ENCODE data around the gene CRELD2.

The CRELD2 gene

DNA sequence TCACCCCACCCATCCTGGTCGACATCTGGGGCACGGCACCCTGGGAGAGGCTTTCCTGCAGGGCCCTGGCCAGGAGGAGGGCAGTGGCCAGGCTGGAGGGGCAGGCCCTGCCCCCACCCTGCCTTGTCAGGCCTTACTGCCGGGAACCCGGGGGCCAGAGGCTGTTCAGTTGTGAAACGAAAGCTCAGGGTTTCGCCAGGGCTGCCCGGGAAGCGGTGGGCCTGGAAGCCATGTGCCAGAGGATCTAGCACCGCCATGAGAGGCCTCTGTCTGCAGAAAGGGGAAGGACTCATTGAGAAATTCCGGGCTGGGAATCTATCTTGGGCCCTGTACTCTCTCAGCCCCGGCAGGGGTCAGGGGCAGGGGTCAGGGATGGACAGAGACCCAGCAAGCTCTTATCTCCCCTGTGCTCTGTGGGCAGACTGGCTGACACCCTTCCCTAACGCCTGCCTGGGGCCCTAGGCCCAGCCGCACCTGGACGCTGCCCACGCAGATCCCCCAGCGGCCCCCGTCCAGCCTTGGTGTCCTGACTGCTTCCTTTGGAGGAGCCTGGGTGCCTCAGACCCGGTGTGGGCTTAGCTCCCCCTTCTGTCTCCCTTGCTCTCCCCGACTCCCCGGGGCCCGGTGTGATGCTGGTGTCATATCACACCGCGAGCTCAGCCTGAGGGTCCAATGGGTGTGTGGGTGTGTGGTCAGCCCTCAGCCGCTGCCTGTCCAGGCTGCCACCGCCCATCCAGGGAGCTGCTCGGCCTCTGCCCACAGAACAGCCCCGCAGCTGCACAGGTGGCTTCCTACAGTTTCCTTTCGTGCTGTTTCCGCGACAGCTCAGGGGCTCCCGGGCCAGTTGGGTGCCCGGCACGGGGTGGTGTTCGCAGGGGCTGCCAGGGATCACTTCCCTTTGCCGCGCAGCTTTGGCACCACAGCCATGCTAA lies 48.6 kb downstream of the CRELD2 start (continued):
- TF ChIP-seq ZNF202 (tag by site-specific recombination; IDR thresholded peaks at IDR 0.05; ENCODE audit: borderline replicate concordance) (no peak), ZNF157 (tag by site-specific recombination; IDR thresholded peaks at IDR 0.05) (no peak), ZNF354C (tag by site-specific recombination; IDR thresholded peaks at IDR 0.05; ENCODE audit: borderline replicate concordance, low read depth) (no peak), ZNF626 (tag by site-specific recombination; IDR thresholded peaks at IDR 0.05) (no peak), HOXC10 (CRISPR knock-in tag; IDR thresholded peaks at IDR 0.05) (no peak), ZFHX2 (tag by site-specific recombination; conservative IDR thresholded peaks at IDR 0.05) (peak; percentile 73), ZNF530 (tag by site-specific recombination; IDR thresholded peaks at IDR 0.05; ENCODE audit: low read depth) (no peak), EGR2 (tag by site-specific recombination; IDR thresholded peaks at IDR 0.05; ENCODE audit: low read depth) (peak; percentile 77), KLF9 (tag by site-specific recombination; IDR thresholded peaks at IDR 0.05; ENCODE audit: low read depth) (no peak), ZNF544 (tag by site-specific recombination; IDR thresholded peaks at IDR 0.05) (no peak), ZNF133 (tag by site-specific recombination; IDR thresholded peaks at IDR 0.05) (no peak)
- TF ChIP-seq, protein P1, sequence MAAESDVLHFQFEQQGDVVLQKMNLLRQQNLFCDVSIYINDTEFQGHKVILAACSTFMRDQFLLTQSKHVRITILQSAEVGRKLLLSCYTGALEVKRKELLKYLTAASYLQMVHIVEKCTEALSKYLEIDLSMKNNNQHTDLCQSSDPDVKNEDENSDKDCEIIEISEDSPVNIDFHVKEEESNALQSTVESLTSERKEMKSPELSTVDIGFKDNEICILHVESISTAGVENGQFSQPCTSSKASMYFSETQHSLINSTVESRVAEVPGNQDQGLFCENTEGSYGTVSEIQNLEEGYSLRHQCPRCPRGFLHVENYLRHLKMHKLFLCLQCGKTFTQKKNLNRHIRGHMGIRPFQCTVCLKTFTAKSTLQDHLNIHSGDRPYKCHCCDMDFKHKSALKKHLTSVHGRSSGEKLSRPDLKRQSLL (tag by site-specific recombination; IDR thresholded peaks at IDR 0.05), result no peak

DNA sequence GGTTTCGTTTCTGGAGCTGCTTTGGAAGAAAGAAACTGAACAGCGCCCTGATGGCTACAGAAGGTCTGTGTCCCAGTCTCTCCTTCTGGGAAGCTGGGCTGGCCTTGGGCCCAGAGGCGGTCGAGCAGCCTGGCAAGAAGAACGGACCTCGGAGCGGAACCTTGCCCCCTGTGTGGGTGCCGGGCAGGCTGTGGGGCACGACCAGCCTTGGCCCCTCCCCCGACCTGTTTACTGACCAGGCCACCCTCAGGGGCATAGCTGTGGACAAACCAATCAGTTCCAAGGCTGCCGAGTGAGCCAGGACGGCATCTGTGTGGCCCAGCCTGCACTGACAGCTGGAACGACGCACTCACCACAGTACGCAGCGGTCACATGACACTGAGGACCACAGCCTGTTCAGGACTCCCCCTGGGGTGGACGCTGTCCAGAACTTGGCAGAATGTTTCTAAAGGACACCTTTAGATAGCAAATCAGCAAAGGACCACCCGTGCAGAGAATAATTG lies 49.3 kb downstream of the CRELD2 start:
- H3K4me1 ChIP-seq (ENCODE audit: control insufficient read depth, insufficient read depth, low read length), result peaks cover 8% of the 10 kb centered on the region

DNA sequence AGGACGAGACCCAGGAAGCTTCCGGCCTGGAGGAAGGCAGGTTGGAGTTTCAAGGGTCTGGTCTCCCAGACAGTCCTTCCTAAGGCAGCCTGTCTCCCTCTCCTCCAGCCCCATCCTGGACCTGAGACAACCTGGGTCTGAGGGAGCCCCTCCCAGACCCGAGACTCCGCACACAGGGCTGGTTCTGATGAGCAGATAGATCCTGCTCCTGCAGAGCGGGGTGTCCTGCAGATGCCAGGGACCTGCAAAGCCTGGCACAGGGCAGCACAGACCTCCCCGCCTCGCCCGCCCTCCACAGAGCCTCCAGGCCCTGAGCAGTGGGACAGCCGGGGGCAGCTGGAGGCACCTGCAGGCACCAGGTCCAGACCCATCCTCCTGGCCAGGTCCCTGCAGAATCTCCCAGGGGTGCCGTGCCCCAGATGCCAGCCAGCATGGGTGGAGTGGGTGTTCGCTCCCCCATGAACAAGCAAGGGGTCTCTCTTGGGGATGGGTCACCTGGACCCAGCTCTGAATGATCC lies 49.9 kb downstream of the CRELD2 start:
- H3K36me3 ChIP-seq (ENCODE audit: control insufficient read depth in 2 of 2, insufficient read depth in 1 of 2, low read length in 2 of 2), result peaks cover 8 to 23% of the 10 kb centered on the region in 2 experiments; a peak in 2 of 3 replicates
- peaks cover 3% of the 10 kb centered on the region; the same call in 1 of the 2 replicates for H3K4me1 ChIP-seq (ENCODE audit: control insufficient read depth, insufficient read depth, low read length)
- H3K27ac ChIP-seq (ENCODE audit: extremely low read depth, low read depth, low read length), result no peak overlapping the region
- POLR2A ChIA-PET, result interaction anchor here (1.4 kb wide), 1 partner anchor 8 kb away, joined by 4 read pairs; the partner anchor contains the start of gene PIM3
- H3K4me3 ChIP-seq (ENCODE audit: low read depth, low read length), result no peak overlapping the region
- CTCF ChIA-PET, result interaction anchor here (0.5 to 2.8 kb wide), 3 partner anchors 38 to 175 kb away, joined by 3 to 7 read pairs (median 5); no protein-coding TSS in a partner anchor
- H3K9me3 ChIP-seq (ENCODE audit: control insufficient read depth, insufficient read depth, low read depth, low read length), result no peaks in the 10 kb centered on the region
- TF ChIP-seq, protein P2, sequence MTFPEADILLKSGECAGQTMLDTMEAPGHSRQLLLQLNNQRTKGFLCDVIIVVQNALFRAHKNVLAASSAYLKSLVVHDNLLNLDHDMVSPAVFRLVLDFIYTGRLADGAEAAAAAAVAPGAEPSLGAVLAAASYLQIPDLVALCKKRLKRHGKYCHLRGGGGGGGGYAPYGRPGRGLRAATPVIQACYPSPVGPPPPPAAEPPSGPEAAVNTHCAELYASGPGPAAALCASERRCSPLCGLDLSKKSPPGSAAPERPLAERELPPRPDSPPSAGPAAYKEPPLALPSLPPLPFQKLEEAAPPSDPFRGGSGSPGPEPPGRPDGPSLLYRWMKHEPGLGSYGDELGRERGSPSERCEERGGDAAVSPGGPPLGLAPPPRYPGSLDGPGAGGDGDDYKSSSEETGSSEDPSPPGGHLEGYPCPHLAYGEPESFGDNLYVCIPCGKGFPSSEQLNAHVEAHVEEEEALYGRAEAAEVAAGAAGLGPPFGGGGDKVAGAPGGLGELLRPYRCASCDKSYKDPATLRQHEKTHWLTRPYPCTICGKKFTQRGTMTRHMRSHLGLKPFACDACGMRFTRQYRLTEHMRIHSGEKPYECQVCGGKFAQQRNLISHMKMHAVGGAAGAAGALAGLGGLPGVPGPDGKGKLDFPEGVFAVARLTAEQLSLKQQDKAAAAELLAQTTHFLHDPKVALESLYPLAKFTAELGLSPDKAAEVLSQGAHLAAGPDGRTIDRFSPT (tag by site-specific recombination; IDR thresholded peaks at IDR 0.05), result peak; percentile 46; the same call in 1 of the 2 replicates
- TF ChIP-seq ZNF658 (tag by site-specific recombination; IDR thresholded peaks at IDR 0.05) (no peak), OSR2 (tag by site-specific recombination; IDR thresholded peaks at IDR 0.05) (no peak), ZNF600 (tag by site-specific recombination; IDR thresholded peaks at IDR 0.05) (peak; percentile 34; the same call in 1 of the 2 replicates), ZNF354C (tag by site-specific recombination; IDR thresholded peaks at IDR 0.05; ENCODE audit: borderline replicate concordance, low read depth) (no peak)
- TF ChIP-seq, protein P3, sequence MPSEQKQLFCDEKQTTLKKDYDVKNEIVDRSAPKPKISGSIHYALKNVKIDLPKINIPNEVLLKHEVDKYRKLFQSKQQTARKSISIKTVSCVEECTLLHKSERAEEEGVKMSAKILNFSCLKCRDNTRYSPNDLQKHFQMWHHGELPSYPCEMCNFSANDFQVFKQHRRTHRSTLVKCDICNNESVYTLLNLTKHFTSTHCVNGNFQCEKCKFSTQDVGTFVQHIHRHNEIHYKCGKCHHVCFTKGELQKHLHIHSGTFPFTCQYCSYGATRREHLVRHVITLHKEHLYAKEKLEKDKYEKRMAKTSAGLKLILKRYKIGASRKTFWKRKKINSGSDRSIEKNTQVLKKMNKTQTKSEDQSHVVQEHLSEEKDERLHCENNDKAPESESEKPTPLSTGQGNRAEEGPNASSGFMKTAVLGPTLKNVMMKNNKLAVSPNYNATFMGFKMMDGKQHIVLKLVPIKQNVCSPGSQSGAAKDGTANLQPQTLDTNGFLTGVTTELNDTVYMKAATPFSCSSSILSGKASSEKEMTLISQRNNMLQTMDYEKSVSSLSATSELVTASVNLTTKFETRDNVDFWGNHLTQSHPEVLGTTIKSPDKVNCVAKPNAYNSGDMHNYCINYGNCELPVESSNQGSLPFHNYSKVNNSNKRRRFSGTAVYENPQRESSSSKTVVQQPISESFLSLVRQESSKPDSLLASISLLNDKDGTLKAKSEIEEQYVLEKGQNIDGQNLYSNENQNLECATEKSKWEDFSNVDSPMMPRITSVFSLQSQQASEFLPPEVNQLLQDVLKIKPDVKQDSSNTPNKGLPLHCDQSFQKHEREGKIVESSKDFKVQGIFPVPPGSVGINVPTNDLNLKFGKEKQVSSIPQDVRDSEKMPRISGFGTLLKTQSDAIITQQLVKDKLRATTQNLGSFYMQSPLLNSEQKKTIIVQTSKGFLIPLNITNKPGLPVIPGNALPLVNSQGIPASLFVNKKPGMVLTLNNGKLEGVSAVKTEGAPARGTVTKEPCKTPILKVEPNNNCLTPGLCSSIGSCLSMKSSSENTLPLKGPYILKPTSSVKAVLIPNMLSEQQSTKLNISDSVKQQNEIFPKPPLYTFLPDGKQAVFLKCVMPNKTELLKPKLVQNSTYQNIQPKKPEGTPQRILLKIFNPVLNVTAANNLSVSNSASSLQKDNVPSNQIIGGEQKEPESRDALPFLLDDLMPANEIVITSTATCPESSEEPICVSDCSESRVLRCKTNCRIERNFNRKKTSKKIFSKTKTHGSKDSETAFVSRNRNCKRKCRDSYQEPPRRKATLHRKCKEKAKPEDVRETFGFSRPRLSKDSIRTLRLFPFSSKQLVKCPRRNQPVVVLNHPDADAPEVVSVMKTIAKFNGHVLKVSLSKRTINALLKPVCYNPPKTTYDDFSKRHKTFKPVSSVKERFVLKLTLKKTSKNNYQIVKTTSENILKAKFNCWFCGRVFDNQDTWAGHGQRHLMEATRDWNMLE (tag by site-specific recombination; conservative IDR thresholded peaks at IDR 0.05; ENCODE audit: low read depth), result no peak

More for the DNA sequence above, 49.3 kb downstream of the CRELD2 start:
- H3K9me3 ChIP-seq (ENCODE audit: control insufficient read depth, insufficient read depth, low read depth, low read length), result no peaks in the 10 kb centered on the region
- TF ChIP-seq BCL11A (tag by site-specific recombination; IDR thresholded peaks at IDR 0.05; ENCODE audit: low read depth), result peak; percentile 82
- peak; percentile 71; the same call in 1 of the 2 replicates for TF ChIP-seq BCL11B (tag by site-specific recombination; IDR thresholded peaks at IDR 0.05; ENCODE audit: low read depth)
- no peak for TF ChIP-seq ZNF624 (tag by site-specific recombination; IDR thresholded peaks at IDR 0.05)
- TF ChIP-seq, protein P4, sequence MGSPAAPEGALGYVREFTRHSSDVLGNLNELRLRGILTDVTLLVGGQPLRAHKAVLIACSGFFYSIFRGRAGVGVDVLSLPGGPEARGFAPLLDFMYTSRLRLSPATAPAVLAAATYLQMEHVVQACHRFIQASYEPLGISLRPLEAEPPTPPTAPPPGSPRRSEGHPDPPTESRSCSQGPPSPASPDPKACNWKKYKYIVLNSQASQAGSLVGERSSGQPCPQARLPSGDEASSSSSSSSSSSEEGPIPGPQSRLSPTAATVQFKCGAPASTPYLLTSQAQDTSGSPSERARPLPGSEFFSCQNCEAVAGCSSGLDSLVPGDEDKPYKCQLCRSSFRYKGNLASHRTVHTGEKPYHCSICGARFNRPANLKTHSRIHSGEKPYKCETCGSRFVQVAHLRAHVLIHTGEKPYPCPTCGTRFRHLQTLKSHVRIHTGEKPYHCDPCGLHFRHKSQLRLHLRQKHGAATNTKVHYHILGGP (tag by site-specific recombination; IDR thresholded peaks at IDR 0.05), result no peak
- TF ChIP-seq ZFHX2 (tag by site-specific recombination; conservative IDR thresholded peaks at IDR 0.05), result peak; percentile 42; the same call in 1 of the 2 replicates
- CTCF ChIA-PET, result interaction anchor here (0.7 to 2.8 kb wide), 3 partner anchors 12 to 63 kb away, joined by 5 to 7 read pairs (median 5); no protein-coding TSS in a partner anchor
- H3K36me3 ChIP-seq (ENCODE audit: control insufficient read depth in 2 of 2, insufficient read depth in 1 of 2, low read length in 2 of 2), result peaks cover 10 to 29% of the 10 kb centered on the region in 2 experiments; a peak in 2 of 3 replicates
- no peak overlapping the region for H3K4me3 ChIP-seq (ENCODE audit: low read depth, low read length)
- H3K27ac ChIP-seq (ENCODE audit: extremely low read depth, low read depth, low read length), result no peak overlapping the region
- POLR2A ChIA-PET, result interaction anchor here (1.4 to 1.5 kb wide), 2 partner anchors 37 to 63 kb away, joined by 4 read pairs; no protein-coding TSS in a partner anchor

Measured in HEK293 (cell line).